PFSK-1 (cell line): ENCODE data around the gene PARVB.

ENCODE experiments used
- FOXP2 ChIP-seq: optimal IDR thresholded peaks from 2 replicates; pipeline ENCODE3; 2011; ENCODE audit warnings: borderline replicate concordance, control low read depth, inconsistent platforms; ENCODE audit not compliant: insufficient read depth; ENCODE audit errors: extremely low read length, extremely low read depth
- POLR2AphosphoS5 ChIP-seq: IDR thresholded peaks from 2 replicates; pipeline ENCODE4 v1.6.1; 2012; ENCODE audit warnings: low read depth, mild to moderate bottlenecking, control low read depth, low read length, moderate library complexity
- SIN3A ChIP-seq: IDR thresholded peaks from 2 replicates; pipeline ENCODE4 v1.6.1; 2012; ENCODE audit warnings: mild to moderate bottlenecking, low read length, moderate library complexity, borderline replicate concordance; ENCODE audit not compliant: insufficient read depth
- TAF1 ChIP-seq: IDR thresholded peaks from 2 replicates; pipeline ENCODE4 v1.6.1; 2012; ENCODE audit warnings: low read length, control low read depth, borderline replicate concordance; ENCODE audit not compliant: insufficient read depth
- TF ChIP-seq, protein P1 (sequence below), 2 experiments: IDR thresholded peaks; 2 replicates each; pipeline versions ENCODE4 v1.6.1 to v1.8.0; 2011 to 2012; ENCODE audit warnings: low read depth in 2 of 2, low read length in 2 of 2, control low read depth in 1 of 2, inconsistent platforms in 1 of 2, mild to moderate bottlenecking in 1 of 2, moderate library complexity in 1 of 2; ENCODE audit not compliant: insufficient read depth in 1 of 2

The PARVB gene

DNA sequence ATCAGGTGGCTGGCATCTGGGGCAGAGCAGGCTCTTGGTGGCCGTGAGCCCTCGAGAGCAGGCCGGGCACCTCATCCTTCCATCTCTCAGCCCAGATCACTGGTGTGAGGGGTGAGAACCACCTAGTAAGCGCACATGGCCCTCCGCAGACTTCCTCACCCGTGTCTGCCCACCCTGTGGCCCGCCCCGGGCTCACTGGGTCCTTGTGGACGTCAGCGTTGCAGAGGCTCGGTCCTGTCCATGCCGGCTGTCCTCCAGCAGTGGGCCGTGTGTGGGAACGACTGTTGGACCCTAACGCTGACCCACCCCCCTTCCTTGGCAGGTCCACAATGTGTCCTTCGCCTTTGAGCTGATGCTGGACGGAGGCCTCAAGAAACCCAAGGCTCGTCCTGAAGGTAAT, 139.4 kb downstream of the PARVB start:
- TF ChIP-seq, protein P1, sequence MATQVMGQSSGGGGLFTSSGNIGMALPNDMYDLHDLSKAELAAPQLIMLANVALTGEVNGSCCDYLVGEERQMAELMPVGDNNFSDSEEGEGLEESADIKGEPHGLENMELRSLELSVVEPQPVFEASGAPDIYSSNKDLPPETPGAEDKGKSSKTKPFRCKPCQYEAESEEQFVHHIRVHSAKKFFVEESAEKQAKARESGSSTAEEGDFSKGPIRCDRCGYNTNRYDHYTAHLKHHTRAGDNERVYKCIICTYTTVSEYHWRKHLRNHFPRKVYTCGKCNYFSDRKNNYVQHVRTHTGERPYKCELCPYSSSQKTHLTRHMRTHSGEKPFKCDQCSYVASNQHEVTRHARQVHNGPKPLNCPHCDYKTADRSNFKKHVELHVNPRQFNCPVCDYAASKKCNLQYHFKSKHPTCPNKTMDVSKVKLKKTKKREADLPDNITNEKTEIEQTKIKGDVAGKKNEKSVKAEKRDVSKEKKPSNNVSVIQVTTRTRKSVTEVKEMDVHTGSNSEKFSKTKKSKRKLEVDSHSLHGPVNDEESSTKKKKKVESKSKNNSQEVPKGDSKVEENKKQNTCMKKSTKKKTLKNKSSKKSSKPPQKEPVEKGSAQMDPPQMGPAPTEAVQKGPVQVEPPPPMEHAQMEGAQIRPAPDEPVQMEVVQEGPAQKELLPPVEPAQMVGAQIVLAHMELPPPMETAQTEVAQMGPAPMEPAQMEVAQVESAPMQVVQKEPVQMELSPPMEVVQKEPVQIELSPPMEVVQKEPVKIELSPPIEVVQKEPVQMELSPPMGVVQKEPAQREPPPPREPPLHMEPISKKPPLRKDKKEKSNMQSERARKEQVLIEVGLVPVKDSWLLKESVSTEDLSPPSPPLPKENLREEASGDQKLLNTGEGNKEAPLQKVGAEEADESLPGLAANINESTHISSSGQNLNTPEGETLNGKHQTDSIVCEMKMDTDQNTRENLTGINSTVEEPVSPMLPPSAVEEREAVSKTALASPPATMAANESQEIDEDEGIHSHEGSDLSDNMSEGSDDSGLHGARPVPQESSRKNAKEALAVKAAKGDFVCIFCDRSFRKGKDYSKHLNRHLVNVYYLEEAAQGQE (IDR thresholded peaks at IDR 0.05; ENCODE audit: insufficient read depth in 1 of 2, low read depth in 2 of 2, low read length in 2 of 2), result no peak
- TF ChIP-seq SIN3A (no peak), POLR2AphosphoS5 (no peak), TAF1 (no peak), FOXP2 (no peak)

DNA sequence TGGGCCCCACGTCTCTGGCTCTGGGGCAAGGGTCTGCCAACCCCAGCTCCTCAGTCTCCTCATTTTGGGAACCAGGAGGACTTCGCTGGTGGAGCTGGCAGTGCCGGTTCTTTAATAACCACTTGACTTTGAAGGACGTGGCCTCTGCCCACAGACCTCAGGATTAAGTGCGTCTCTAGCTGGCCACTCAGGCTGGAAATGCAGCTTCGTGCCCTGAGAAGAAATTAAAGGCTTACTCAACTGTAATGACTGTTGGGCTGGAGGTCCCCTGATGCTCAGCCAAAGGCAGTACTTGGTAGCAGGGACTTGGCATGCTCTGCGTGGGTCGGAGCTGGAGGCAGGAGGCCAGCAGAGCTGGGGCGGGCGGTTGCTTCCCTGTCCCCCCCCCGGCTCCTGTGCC, 139.9 kb downstream of the PARVB start:
- TF ChIP-seq POLR2AphosphoS5 (no peak), FOXP2 (no peak), SIN3A (no peak), TAF1 (no peak)
- TF ChIP-seq, protein P1 (IDR thresholded peaks at IDR 0.05; ENCODE audit: insufficient read depth in 1 of 2, low read depth in 2 of 2, low read length in 2 of 2), result no peak

DNA sequence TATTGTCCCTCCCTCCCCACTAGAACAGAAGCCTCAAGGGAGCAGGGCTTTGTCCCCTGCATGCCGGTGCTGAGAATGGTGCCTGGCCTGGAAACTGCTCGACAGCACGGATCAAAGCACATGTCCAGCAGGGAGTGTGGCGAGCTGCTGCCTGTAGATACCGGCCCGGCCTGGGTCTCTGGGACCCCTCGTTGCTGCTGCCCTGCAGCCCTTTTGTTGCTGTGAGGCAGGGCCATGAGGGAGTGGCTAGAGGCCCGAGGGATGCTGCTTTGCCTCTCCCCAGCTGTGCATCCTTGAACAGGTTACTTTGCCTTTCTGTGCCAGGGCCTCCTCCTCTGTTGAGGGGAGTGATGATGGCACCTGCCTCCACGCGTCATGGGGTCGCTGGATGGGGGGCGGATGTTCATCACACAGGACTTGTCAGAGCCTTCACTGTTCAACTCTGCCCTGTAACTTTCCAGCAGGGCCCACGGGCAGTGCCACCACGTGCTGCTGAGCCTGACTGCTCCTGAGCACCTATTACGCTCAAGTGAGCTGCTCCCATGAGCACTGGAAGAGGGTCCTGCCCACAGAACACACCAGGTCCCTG, 141.3 kb downstream of the PARVB start:
- TF ChIP-seq POLR2AphosphoS5, result no peak
- TF ChIP-seq, protein P1 (IDR thresholded peaks at IDR 0.05; ENCODE audit: insufficient read depth in 1 of 2, low read depth in 2 of 2, low read length in 2 of 2), result no peak
- no peak for TF ChIP-seq TAF1

DNA sequence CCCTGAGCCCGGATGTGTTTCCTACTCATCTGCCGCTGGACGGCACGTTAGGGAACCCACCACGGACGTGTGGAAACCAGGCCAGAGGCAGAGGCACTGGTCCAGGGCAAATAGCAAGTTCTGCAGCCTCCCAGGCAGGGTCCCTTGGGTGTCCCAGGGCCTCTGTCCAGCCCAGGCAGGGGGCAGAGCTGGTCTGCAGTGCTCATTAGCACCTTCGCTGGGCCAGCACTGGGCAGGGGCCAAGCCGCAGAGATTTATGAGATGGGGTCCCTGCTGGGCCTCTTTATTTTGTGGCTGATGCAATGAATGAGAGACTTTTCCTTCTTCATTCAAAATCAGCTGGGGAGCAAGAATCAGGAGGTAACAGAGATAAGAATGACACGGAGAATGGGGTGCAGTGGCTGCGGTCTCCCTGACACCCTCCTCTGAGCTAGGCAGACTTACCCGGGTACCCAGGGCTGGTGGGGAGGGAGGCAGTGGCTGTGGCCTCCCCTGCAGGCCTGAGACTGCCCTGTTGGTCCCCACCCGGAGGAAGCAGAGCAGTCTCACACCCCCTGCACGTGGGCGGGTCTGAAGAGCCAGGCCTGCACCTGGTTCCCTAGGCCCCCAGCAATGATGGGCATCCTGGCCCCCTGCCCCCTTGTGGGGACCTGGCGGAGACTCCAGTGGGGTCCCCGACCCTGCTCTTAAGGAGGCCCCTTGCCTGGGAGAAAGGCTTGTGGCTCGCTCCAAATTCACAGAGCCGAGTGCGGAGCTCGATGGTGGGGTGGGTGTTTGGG, 142.6 kb downstream of the PARVB start:
- TF ChIP-seq, protein P1 (IDR thresholded peaks at IDR 0.05; ENCODE audit: insufficient read depth in 1 of 2, low read depth in 2 of 2, low read length in 2 of 2), result no peak
- TF ChIP-seq TAF1, result no peak
- TF ChIP-seq FOXP2, result no peak
- no peak for TF ChIP-seq POLR2AphosphoS5
- no peak for TF ChIP-seq SIN3A

DNA sequence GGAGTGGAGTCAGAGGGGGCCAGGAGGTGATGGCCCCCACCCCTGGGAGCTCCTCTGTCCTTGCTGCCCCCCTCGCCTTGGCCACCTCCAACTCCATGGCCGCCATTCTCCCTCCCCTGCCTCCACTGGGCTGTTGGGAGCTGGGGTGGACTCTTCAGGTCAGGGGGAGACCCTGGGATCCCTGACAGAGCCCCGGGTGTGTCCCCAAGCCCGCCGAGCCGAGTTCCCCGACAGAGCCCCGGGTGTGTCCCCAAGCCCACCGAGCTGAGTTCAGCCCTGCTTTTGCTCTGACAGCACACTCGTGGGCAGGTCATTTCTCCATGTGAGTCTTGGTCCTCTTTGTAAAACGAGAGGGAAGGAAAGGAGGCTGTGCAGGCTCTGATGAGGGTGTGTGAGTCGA, 143.4 kb downstream of the PARVB start:
- TF ChIP-seq, protein P1 (IDR thresholded peaks at IDR 0.05; ENCODE audit: insufficient read depth in 1 of 2, low read depth in 2 of 2, low read length in 2 of 2), result no peak
- TF ChIP-seq POLR2AphosphoS5 (no peak), FOXP2 (no peak), TAF1 (no peak), SIN3A (no peak)
